Neutrophil (primary cell): ENCODE results near the gene JPH2.
"Not testable (repeated sequence)": the region's sequence is repeated elsewhere in the genome, so short reads cannot be mapped to it uniquely, and the experiment has no call there.

Experiments
- H3K27ac ChIP-seq: fragments of 200-600 bp; sonication (generic); 2 replicates; pipeline ENCODE4 v1.5.1; 2016; ENCODE audit warnings: mild to moderate bottlenecking, moderate library complexity
- H3K27me3 ChIP-seq: fragments of 200-600 bp; sonication (generic); 2 replicates; pipeline ENCODE4 v1.6.0; 2016; ENCODE audit warnings: mild to moderate bottlenecking
- H3K36me3 ChIP-seq: fragments of 200-600 bp; sonication (generic); 2 replicates; pipeline ENCODE4 v1.5.1; 2017
- H3K4me1 ChIP-seq, 2 experiments: fragments of 200-600 bp in 1 of 2; sonication (generic) in 1 of 2; 1 replicate in 1 of 2; 2 replicates in 1 of 2; pipeline versions ENCODE4 v1.5.1 to v1.6.1; 2013 to 2016; ENCODE audit warnings: low read depth in 1 of 2, low read length in 1 of 2, mild to moderate bottlenecking in 1 of 2, moderate library complexity in 1 of 2; ENCODE audit not compliant: control insufficient read depth in 1 of 2, insufficient read depth in 1 of 2
- H3K4me3 ChIP-seq, 2 experiments: fragments of 200-600 bp in 1 of 2; sonication (generic) in 1 of 2; 1 replicate in 1 of 2; 2 replicates in 1 of 2; pipeline ENCODE4 v1.5.1; 2013 to 2016; ENCODE audit warnings: low read depth in 1 of 2, low read length in 1 of 2, mild to moderate bottlenecking in 1 of 2, moderate library complexity in 1 of 2
- H3K9me3 ChIP-seq: fragments of 200-600 bp; sonication (generic); 2 replicates; pipeline ENCODE4 v1.5.1; 2016
- CTCF ChIP-seq: fragments of 200-600 bp; sonication (generic); IDR thresholded peaks from 2 replicates; pipeline ENCODE4 v1.5.1; 2016; ENCODE audit warnings: antibody characterized with exemption

The JPH2 gene

GRCh38 chr20:44187054-44187771 lies at the start of gene JPH2:
Gene JPH2, minus strand, starts transcription at chr20:44187188. Its CDS starts 483 bp downstream, at chr20:44186705.
- H3K4me3 ChIP-seq: no peak within 1 kb of the TSS
- peaks cover 8% of the 10 kb centered on the region in 2 experiments for H3K4me1 ChIP-seq
- no peaks in the 10 kb centered on the region for H3K9me3 ChIP-seq
- H3K27me3 ChIP-seq: peaks cover 84% of the 10 kb centered on the region
- H3K36me3 ChIP-seq: no peaks in the 10 kb centered on the region
- H3K27ac ChIP-seq: no peak within 1 kb of the TSS
- no peak for TF ChIP-seq CTCF

- Histone ChIP-seq H3K36me3 (no peaks in the 10 kb centered on the region), H3K4me1 (no peaks in the 10 kb centered on the region), H3K4me3 (no peak overlapping the region), H3K27me3 (peaks cover 3% of the 10 kb centered on the region), H3K27ac (no peak overlapping the region), H3K9me3 (no peaks in the 10 kb centered on the region)
- TF ChIP-seq CTCF: no peak
Measured at GRCh38 chr20:44235702-44236101, 48.7 kb upstream of the JPH2 start.

GRCh38 chr20:44234566-44235317 lies 47.8 kb upstream of the JPH2 start:
- TF ChIP-seq CTCF: no peak
- Histone ChIP-seq H3K9me3 (no peaks in the 10 kb centered on the region), H3K27ac (no peak overlapping the region), H3K27me3 (peaks cover 3% of the 10 kb centered on the region), H3K4me1 (no peaks in the 10 kb centered on the region), H3K4me3 (no peak overlapping the region), H3K36me3 (no peaks in the 10 kb centered on the region)

GRCh38 chr20:44233436-44234016 lies 46.5 kb upstream of the JPH2 start:
- Histone ChIP-seq H3K27ac (no peak overlapping the region), H3K36me3 (no peaks in the 10 kb centered on the region), H3K9me3 (no peaks in the 10 kb centered on the region), H3K4me3 (no peak overlapping the region), H3K4me1 (no peaks in the 10 kb centered on the region), H3K27me3 (peaks cover 3% of the 10 kb centered on the region)
- TF ChIP-seq CTCF: no peak

GRCh38 chr20:44232469-44232856 lies 45.5 kb upstream of the JPH2 start:
- not testable (repeated sequence) for H3K4me1 ChIP-seq, H3K27me3 ChIP-seq, H3K36me3 ChIP-seq

More at GRCh38 chr20:44232469-44232856, 45.5 kb upstream of the JPH2 start:
- H3K9me3 ChIP-seq, H3K27ac ChIP-seq, H3K4me3 ChIP-seq: not testable (repeated sequence)
